HepG2 (cell line): Measurements from ENCODE around the gene SPHK1. TPM values are rescaled to one million over a fixed set of nuclear protein-coding genes. Genes with fewer than 3 reads are reported as not detected.
A peak's percentile ranks its signal among the peaks of the same experiment; 100 is the strongest.

Experiments
- GPN1 ChIP-seq: sonication (generic); formaldehyde crosslinking; IDR thresholded peaks from 2 replicates; pipeline ENCODE4 v1.5.1; 2020; ENCODE audit warnings: missing genetic modification reagents, borderline replicate concordance
- KDM6A ChIP-seq: IDR thresholded peaks from 2 replicates; pipeline ENCODE4 v1.6.1; 2016; ENCODE audit warnings: low read depth
- MYC ChIP-seq: sonication (generic); formaldehyde crosslinking; IDR thresholded peaks from 2 replicates; pipeline ENCODE4 v1.9.0; 2021; ENCODE audit warnings: missing genetic modification reagents, borderline replicate concordance
- MZF1 ChIP-seq: sonication (generic); formaldehyde crosslinking; IDR thresholded peaks from 2 replicates; pipeline ENCODE4 v1.8.1; 2023; ENCODE audit warnings: mild to moderate bottlenecking, missing genetic modification reagents, borderline replicate concordance
- PCBP1 ChIP-seq: fragments of 200-400 bp; formaldehyde crosslinking; IDR thresholded peaks from 2 replicates; pipeline ENCODE4 v1.6.1; 2017; ENCODE audit warnings: mild to moderate bottlenecking, low read depth, low read length, borderline replicate concordance
- PHF21A ChIP-seq: sonication (generic); formaldehyde crosslinking; IDR thresholded peaks from 2 replicates; pipeline ENCODE4 v1.5.0; 2020; ENCODE audit warnings: mild to moderate bottlenecking, missing genetic modification reagents
- RFX5 ChIP-seq: IDR thresholded peaks from 2 replicates; pipeline ENCODE4 v1.6.1; 2011; ENCODE audit warnings: low read depth, low read length, improper control_type of control experiment
- SNRNP70 ChIP-seq: fragments of 200-400 bp; formaldehyde crosslinking; IDR thresholded peaks from 2 replicates; pipeline ENCODE4 v1.6.1; 2017; ENCODE audit warnings: mild to moderate bottlenecking, low read depth, low read length, moderate library complexity
- SRF ChIP-seq: IDR thresholded peaks from 2 replicates; pipeline ENCODE4 v1.6.1; 2011; ENCODE audit warnings: mild to moderate bottlenecking, low read depth, low read length, moderate library complexity
- TBP ChIP-seq: sonication (generic); formaldehyde crosslinking; IDR thresholded peaks from 2 replicates; pipeline ENCODE4 v1.5.0; 2020; ENCODE audit warnings: missing genetic modification reagents
- ZFAT ChIP-seq: sonication (generic); formaldehyde crosslinking; conservative IDR thresholded peaks from 2 replicates; pipeline ENCODE4 v1.8.1; 2023; ENCODE audit warnings: missing genetic modification reagents, inconsistent platforms
- ZNF354B ChIP-seq: sonication (generic); formaldehyde crosslinking; IDR thresholded peaks from 2 replicates; pipeline ENCODE4 v1.8.0; 2022; ENCODE audit warnings: mild to moderate bottlenecking, missing genetic modification reagents
- ZNF383 ChIP-seq: sonication (generic); formaldehyde crosslinking; IDR thresholded peaks from 2 replicates; pipeline ENCODE4 v1.4.0; 2020; ENCODE audit warnings: missing genetic modification reagents, mild to moderate bottlenecking, borderline replicate concordance
- polyA plus RNA-seq, 8 experiments: library from polyadenylated mRNA; depleted of rRNA in 3 of 8; stranded (reverse) in 7 of 8; unstranded in 1 of 8; fragments of >200 nt; fragmentation: Illumina TruSeq in 4 of 8; extraction: Trizol in 4 of 8; gene quantifications; 2 replicates each; pipeline versions ENCODE4 v1.2.1 to v1.2.3, GENCODE V29; 2011 to 2016; ENCODE audit warnings: low read depth in 4 of 8, missing spikeins in 1 of 8, mixed read lengths in 1 of 8; ENCODE audit not compliant: insufficient read depth in 1 of 8
- total RNA-seq, 5 experiments: library from RNA; depleted of rRNA; stranded (reverse); fragments of >200 nt; fragmentation: Illumina TruSeq; extraction: Trizol; gene quantifications; 2 replicates each; pipeline ENCODE4 v1.2.3, GENCODE V29; 2016; ENCODE audit warnings: low read depth in 1 of 5
- TF ChIP-seq, protein P1 (sequence below): sonication (generic); formaldehyde crosslinking; IDR thresholded peaks from 2 replicates; pipeline ENCODE4 v1.9.0; 2021; ENCODE audit warnings: mild to moderate bottlenecking, missing genetic modification reagents
- TF ChIP-seq, protein P2 (sequence below): sonication (generic); formaldehyde crosslinking; IDR thresholded peaks from 2 replicates; pipeline ENCODE4 v1.4.0; 2020; ENCODE audit warnings: mild to moderate bottlenecking, missing genetic modification reagents
- TF ChIP-seq, protein P3 (sequence below): sonication (generic); formaldehyde crosslinking; IDR thresholded peaks from 2 replicates; pipeline ENCODE4 v1.5.1; 2020; ENCODE audit warnings: missing genetic modification reagents, mild to moderate bottlenecking, borderline replicate concordance
- TF ChIP-seq, protein P4 (sequence below): sonication (generic); formaldehyde crosslinking; IDR thresholded peaks from 2 replicates; pipeline ENCODE4 v1.4.0; 2020; ENCODE audit warnings: missing genetic modification reagents

The SPHK1 gene
- total and polyA plus RNA-seq, 2 of the 13 experiments (the other 11 are each of a cell fraction or from before 2014, with no cell fraction given): 129 to 160 TPM

DNA sequence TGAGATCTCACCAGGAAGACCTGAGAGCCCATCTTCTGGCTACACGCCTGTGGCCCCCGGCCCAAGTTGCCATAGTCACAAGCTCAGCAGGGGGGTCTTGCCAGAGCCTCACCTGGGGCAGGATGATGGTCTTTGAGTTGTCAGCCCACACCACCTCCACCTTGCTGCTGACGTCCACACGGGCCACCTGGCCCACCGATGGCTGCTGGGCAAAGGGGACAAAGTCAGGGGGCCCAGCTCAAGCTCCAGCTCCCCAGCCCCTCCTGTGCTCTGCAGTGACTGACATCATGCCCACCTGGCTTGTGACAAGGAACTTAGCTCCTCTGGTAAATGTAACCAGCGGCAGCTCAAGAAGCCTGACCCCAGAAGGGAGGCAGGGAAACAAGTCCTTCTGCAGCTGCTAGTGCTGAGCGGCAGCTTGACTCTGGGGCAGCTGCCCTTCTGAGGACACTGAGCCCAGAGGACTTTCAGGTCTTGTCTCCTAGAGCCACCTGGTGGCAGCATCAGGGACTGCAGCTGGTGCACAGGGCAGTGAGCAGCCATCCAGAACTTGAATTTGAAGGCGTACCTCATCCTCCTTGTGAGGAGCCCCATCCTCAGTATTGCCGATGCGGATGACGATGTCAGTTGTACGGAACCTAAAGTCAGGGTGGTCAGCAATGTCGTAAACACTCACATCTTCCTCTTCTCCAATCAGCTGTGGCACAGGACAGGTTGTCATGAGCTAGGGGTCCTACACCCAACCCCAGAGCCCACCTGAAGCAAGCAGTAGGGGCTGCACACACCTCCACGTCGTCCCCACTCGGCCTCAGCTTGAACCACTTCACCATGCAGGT is 13.5 kb downstream of the SPHK1 start (continued):
- TF ChIP-seq, protein P1, sequence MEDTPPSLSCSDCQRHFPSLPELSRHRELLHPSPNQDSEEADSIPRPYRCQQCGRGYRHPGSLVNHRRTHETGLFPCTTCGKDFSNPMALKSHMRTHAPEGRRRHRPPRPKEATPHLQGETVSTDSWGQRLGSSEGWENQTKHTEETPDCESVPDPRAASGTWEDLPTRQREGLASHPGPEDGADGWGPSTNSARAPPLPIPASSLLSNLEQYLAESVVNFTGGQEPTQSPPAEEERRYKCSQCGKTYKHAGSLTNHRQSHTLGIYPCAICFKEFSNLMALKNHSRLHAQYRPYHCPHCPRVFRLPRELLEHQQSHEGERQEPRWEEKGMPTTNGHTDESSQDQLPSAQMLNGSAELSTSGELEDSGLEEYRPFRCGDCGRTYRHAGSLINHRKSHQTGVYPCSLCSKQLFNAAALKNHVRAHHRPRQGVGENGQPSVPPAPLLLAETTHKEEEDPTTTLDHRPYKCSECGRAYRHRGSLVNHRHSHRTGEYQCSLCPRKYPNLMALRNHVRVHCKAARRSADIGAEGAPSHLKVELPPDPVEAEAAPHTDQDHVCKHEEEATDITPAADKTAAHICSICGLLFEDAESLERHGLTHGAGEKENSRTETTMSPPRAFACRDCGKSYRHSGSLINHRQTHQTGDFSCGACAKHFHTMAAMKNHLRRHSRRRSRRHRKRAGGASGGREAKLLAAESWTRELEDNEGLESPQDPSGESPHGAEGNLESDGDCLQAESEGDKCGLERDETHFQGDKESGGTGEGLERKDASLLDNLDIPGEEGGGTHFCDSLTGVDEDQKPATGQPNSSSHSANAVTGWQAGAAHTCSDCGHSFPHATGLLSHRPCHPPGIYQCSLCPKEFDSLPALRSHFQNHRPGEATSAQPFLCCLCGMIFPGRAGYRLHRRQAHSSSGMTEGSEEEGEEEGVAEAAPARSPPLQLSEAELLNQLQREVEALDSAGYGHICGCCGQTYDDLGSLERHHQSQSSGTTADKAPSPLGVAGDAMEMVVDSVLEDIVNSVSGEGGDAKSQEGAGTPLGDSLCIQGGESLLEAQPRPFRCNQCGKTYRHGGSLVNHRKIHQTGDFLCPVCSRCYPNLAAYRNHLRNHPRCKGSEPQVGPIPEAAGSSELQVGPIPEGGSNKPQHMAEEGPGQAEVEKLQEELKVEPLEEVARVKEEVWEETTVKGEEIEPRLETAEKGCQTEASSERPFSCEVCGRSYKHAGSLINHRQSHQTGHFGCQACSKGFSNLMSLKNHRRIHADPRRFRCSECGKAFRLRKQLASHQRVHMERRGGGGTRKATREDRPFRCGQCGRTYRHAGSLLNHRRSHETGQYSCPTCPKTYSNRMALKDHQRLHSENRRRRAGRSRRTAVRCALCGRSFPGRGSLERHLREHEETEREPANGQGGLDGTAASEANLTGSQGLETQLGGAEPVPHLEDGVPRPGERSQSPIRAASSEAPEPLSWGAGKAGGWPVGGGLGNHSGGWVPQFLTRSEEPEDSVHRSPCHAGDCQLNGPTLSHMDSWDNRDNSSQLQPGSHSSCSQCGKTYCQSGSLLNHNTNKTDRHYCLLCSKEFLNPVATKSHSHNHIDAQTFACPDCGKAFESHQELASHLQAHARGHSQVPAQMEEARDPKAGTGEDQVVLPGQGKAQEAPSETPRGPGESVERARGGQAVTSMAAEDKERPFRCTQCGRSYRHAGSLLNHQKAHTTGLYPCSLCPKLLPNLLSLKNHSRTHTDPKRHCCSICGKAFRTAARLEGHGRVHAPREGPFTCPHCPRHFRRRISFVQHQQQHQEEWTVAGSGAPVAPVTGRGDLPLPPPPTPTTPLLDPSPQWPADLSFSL (CRISPR knock-in tag): no peak
- TF ChIP-seq RFX5 (0 out of 2 replicates have a peak, but pooled peaks have one; percentile 22), SNRNP70 (no peak), ZNF383 (CRISPR knock-in tag) (peak; percentile 69; the same call in 1 of the 2 replicates), ZNF354B (CRISPR knock-in tag) (0 out of 2 replicates have a peak, but pooled peaks have one; percentile 54), PCBP1 (no peak), TBP (CRISPR knock-in tag) (peak; percentile 93), ZFAT (CRISPR knock-in tag) (no peak), KDM6A (CRISPR knock-in tag) (no peak), SRF (no peak), MZF1 (CRISPR knock-in tag) (no peak), GPN1 (CRISPR knock-in tag) (no peak), PHF21A (CRISPR knock-in tag) (no peak), MYC (CRISPR knock-in tag) (peak; percentile 31; the same call in 1 of the 2 replicates)
- TF ChIP-seq, protein P2, sequence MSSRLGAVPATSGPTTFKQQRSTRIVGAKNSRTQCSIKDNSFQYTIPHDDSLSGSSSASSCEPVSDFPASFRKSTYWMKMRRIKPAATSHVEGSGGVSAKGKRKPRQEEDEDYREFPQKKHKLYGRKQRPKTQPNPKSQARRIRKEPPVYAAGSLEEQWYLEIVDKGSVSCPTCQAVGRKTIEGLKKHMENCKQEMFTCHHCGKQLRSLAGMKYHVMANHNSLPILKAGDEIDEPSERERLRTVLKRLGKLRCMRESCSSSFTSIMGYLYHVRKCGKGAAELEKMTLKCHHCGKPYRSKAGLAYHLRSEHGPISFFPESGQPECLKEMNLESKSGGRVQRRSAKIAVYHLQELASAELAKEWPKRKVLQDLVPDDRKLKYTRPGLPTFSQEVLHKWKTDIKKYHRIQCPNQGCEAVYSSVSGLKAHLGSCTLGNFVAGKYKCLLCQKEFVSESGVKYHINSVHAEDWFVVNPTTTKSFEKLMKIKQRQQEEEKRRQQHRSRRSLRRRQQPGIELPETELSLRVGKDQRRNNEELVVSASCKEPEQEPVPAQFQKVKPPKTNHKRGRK (CRISPR knock-in tag): no peak
- TF ChIP-seq, protein P3, sequence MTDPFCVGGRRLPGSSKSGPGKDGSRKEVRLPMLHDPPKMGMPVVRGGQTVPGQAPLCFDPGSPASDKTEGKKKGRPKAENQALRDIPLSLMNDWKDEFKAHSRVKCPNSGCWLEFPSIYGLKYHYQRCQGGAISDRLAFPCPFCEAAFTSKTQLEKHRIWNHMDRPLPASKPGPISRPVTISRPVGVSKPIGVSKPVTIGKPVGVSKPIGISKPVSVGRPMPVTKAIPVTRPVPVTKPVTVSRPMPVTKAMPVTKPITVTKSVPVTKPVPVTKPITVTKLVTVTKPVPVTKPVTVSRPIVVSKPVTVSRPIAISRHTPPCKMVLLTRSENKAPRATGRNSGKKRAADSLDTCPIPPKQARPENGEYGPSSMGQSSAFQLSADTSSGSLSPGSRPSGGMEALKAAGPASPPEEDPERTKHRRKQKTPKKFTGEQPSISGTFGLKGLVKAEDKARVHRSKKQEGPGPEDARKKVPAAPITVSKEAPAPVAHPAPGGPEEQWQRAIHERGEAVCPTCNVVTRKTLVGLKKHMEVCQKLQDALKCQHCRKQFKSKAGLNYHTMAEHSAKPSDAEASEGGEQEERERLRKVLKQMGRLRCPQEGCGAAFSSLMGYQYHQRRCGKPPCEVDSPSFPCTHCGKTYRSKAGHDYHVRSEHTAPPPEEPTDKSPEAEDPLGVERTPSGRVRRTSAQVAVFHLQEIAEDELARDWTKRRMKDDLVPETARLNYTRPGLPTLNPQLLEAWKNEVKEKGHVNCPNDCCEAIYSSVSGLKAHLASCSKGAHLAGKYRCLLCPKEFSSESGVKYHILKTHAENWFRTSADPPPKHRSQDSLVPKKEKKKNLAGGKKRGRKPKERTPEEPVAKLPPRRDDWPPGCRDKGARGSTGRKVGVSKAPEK (CRISPR knock-in tag): no peak
- TF ChIP-seq, protein P4, sequence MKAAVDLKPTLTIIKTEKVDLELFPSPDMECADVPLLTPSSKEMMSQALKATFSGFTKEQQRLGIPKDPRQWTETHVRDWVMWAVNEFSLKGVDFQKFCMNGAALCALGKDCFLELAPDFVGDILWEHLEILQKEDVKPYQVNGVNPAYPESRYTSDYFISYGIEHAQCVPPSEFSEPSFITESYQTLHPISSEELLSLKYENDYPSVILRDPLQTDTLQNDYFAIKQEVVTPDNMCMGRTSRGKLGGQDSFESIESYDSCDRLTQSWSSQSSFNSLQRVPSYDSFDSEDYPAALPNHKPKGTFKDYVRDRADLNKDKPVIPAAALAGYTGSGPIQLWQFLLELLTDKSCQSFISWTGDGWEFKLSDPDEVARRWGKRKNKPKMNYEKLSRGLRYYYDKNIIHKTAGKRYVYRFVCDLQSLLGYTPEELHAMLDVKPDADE (CRISPR knock-in tag): no peak
